HFFc6 (cell line): ENCODE results near the gene TMEM190. TPM values are rescaled to one million over a fixed set of nuclear protein-coding genes. Genes with fewer than 3 reads are reported as not detected.

Source experiments
- DNase-seq: peaks from one replicate; pipeline ENCODE4 v3.0.0-alpha.2; 2018
- H3K27ac Mint-ChIP-seq: 2 replicates; pipeline ENCODE4 v1.8.0; 2020; ENCODE audit warnings: mild to moderate bottlenecking, mixed read lengths
- H3K27me3 Mint-ChIP-seq: 2 replicates; pipeline ENCODE4 v1.8.0; 2021; ENCODE audit warnings: mild to moderate bottlenecking, moderate library complexity, mixed read lengths; ENCODE audit not compliant: insufficient read depth
- H3K36me3 Mint-ChIP-seq: 2 replicates; pipeline ENCODE4 v1.8.0; 2021; ENCODE audit warnings: low read depth, mixed read lengths
- H3K4me1 Mint-ChIP-seq: 2 replicates; pipeline ENCODE4 v1.8.0; 2020; ENCODE audit warnings: low read depth, mixed read lengths
- H3K4me3 Mint-ChIP-seq: 2 replicates; pipeline ENCODE4 v1.8.0; 2020; ENCODE audit warnings: mild to moderate bottlenecking, moderate library complexity, mixed read lengths
- H3K9me3 Mint-ChIP-seq: 2 replicates; pipeline ENCODE4 v1.8.0; 2020; ENCODE audit warnings: mild to moderate bottlenecking, mixed read lengths
- CTCF ChIP-seq: fragments of 200-600 bp; sonication (generic); IDR thresholded peaks from 2 replicates; pipeline ENCODE4 v1.5.0; 2021; ENCODE audit warnings: antibody characterized with exemption, mild to moderate bottlenecking
- total RNA-seq, 6 experiments: library from RNA; stranded (reverse); fragmentation: NEBNext Ultra II Directional; extraction: Animal tissue kit (Norgen Biotek cat#: 25700); gene quantifications; 2 replicates in 1 of 6; 3 replicates in 5 of 6; pipeline ENCODE4 v1.2.3, GENCODE V29; 2021

TMEM190 gene
- total RNA-seq, 6 experiments from 2014 or later: 0.33 to 1.1 (median 0.61) TPM; not detected in 3

- Mint-ChIP-seq H3K4me1 (peaks cover 2% of the 10 kb centered on the region), H3K27ac (no peak overlapping the region), H3K4me3 (no peak overlapping the region), H3K9me3 (no peaks in the 10 kb centered on the region), H3K27me3 (peaks cover 35% of the 10 kb centered on the region), H3K36me3 (no peaks in the 10 kb centered on the region)
- TF ChIP-seq CTCF: no peak
- no peak for DNase-seq
Measured at GRCh38 chr19:55423225-55424005, 46.8 kb downstream of the TMEM190 start.

GRCh38 chr19:55424518-55424917 lies 47.9 kb downstream of the TMEM190 start:
- no peak for TF ChIP-seq CTCF
- DNase-seq: no peak
- Mint-ChIP-seq H3K27me3 (peaks cover 37% of the 10 kb centered on the region), H3K4me3 (no peak overlapping the region), H3K4me1 (no peaks in the 10 kb centered on the region), H3K9me3 (no peaks in the 10 kb centered on the region), H3K36me3 (no peaks in the 10 kb centered on the region), H3K27ac (no peak overlapping the region)

- DNase-seq: no peak
- Mint-ChIP-seq H3K36me3 (no peaks in the 10 kb centered on the region), H3K27me3 (peaks cover 40% of the 10 kb centered on the region), H3K4me1 (no peaks in the 10 kb centered on the region), H3K9me3 (no peaks in the 10 kb centered on the region), H3K4me3 (no peak overlapping the region), H3K27ac (no peak overlapping the region)
- TF ChIP-seq CTCF: no peak
Measured at GRCh38 chr19:55426042-55426441, 49.4 kb downstream of the TMEM190 start.

Other genes with a start within 250 kb of the TMEM190 start
- 1 to 10 TPM; 4.1 to 8.8 (median 7.3) TPM for gene TNNT1, start 227.6 kb upstream of the TMEM190 start, total RNA-seq
- not detected for gene TNNI3, start 219.1 kb upstream of the TMEM190 start, total RNA-seq
- 1 to 10 TPM in 1 of 6 experiments, under 1 TPM in 5; 0.20 to 1.1 (median 0.72) TPM for gene DNAAF3, start 210.2 kb upstream of the TMEM190 start, total RNA-seq
- gene SYT5, start 196.5 kb upstream of the TMEM190 start, total RNA-seq: 1 to 10 TPM in 1 of 6 experiments, under 1 TPM in 2, not detected in 3; 0.09 to 1.2 (median 0.38) TPM
- gene PTPRH, start 167.3 kb upstream of the TMEM190 start, total RNA-seq: 1 to 10 TPM in 1 of 6 experiments, under 1 TPM in 5; 0.45 to 1.0 (median 0.59) TPM
- gene TMEM86B, start 148.1 kb upstream of the TMEM190 start, total RNA-seq: 1 to 10 TPM; 1.8 to 2.7 (median 2.0) TPM
- 10 to 100 TPM; 85.8 to 93.7 (median 88.9) TPM for gene PPP6R1, start 117.8 kb upstream of the TMEM190 start, total RNA-seq
- gene HSPBP1, start 96.7 kb upstream of the TMEM190 start, total RNA-seq: 10 to 100 TPM; 37.5 to 43.1 (median 42.5) TPM
- gene BRSK1, start 92.8 kb upstream of the TMEM190 start, total RNA-seq: 10 to 100 TPM; 10.9 to 12.0 (median 11.3) TPM
- not detected for gene TMEM150B, start 51.5 kb upstream of the TMEM190 start, total RNA-seq
- 1 to 10 TPM; 3.8 to 6.2 (median 4.4) TPM for gene KMT5C, start 37.0 kb upstream of the TMEM190 start, total RNA-seq
- gene COX6B2, start 22.1 kb upstream of the TMEM190 start, total RNA-seq: not detected
- under 1 TPM in 1 of 6 experiments, not detected in 5; 0.05 TPM for gene GARIN5B, start 13.6 kb upstream of the TMEM190 start, total RNA-seq
- 10 to 100 TPM; 22.2 to 43.4 (median 36.1) TPM for gene IL11, start 6.4 kb upstream of the TMEM190 start, total RNA-seq
- gene TMEM238, start 7.5 kb downstream of the TMEM190 start, total RNA-seq: 1 to 10 TPM in 2 of 6 experiments, under 1 TPM in 4; 0.26 to 2.4 (median 0.64) TPM
- 1,000 to 10,000 TPM; 2,082 to 2,537 (median 2,362) TPM for gene RPL28, start 9.1 kb downstream of the TMEM190 start, total RNA-seq
- gene UBE2S, start 31.0 kb downstream of the TMEM190 start, total RNA-seq: 100 to 1,000 TPM; 181 to 356 (median 309) TPM
- gene SHISA7, start 66.5 kb downstream of the TMEM190 start, total RNA-seq: not detected
- gene ISOC2, start 84.8 kb downstream of the TMEM190 start, total RNA-seq: 10 to 100 TPM; 60.1 to 81.4 (median 66.8) TPM
- gene C19orf85, start 87.9 kb downstream of the TMEM190 start, total RNA-seq: not detected
- gene ZNF628, start 99.8 kb downstream of the TMEM190 start, total RNA-seq: 10 to 100 TPM in 2 of 6 experiments, 1 to 10 TPM in 4; 8.6 to 11.3 (median 9.5) TPM
- gene NAT14, start 108.4 kb downstream of the TMEM190 start, total RNA-seq: 10 to 100 TPM; 53.3 to 72.0 (median 61.3) TPM
- gene SSC5D, start 111.6 kb downstream of the TMEM190 start, total RNA-seq: 10 to 100 TPM; 47.7 to 59.9 (median 51.9) TPM
- gene SBK2, start 160.3 kb downstream of the TMEM190 start, total RNA-seq: not detected
- gene SBK3, start 168.7 kb downstream of the TMEM190 start, total RNA-seq: not detected
- gene ZNF579, start 204.0 kb downstream of the TMEM190 start, total RNA-seq: 10 to 100 TPM; 19.0 to 24.3 (median 22.0) TPM
- gene FIZ1, start 222.7 kb downstream of the TMEM190 start, total RNA-seq: 10 to 100 TPM in 5 of 6 experiments, 1 to 10 TPM in 1; 9.9 to 13.1 (median 11.9) TPM
- 10 to 100 TPM in 5 of 6 experiments, 1 to 10 TPM in 1; 9.3 to 12.0 (median 10.7) TPM for gene ZNF524, start 223.5 kb downstream of the TMEM190 start, total RNA-seq
- gene ZNF865, start 228.8 kb downstream of the TMEM190 start, total RNA-seq: 10 to 100 TPM; 13.3 to 14.1 (median 13.8) TPM
- 1 to 10 TPM; 4.6 to 5.3 (median 4.8) TPM for gene ZNF784, start 247.7 kb downstream of the TMEM190 start, total RNA-seq